ENCODE data around the gene SMIM17. TPM values are rescaled to one million over a fixed set of nuclear protein-coding genes. Genes with fewer than 3 reads are reported as not detected.

The SMIM17 gene
- total and polyA plus RNA-seq, 2 experiments from 2014 or later = 0.63 TPM; not detected in 1

DNA sequence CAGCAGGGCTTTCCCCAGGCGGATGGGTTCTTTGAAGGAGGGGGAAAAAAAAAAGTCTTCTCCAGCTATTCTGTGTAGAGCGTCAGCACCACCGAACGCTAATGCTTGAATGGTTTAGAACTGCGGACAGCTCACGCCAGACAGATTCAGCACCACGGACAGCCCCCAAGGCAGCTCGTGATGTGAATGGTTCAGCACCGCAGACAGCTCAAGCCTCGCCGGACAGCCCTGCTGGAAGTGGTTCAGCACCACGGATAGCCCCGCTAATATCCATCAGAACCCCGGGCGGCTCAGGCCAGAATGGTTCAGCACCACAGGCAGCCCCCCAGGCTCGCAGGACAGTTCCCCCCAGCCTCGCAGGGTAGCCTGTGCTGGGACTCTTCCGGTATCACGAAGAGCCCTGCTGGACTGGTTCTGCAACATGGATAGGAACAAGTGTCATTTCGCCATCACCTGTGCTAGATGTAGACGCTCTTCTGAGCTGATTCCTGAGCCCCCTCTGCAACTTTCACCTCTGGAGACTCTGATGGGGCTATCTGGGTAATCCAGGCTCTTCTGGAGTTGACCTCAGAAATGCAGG lies 4.9 kb upstream of the SMIM17 start:
- ATAC-seq (peak; percentile 93), DNase-seq (ENCODE audit: low spot score) (peak; percentile 91)
- Histone ChIP-seq H3K79me2 (replicated peaks; ENCODE audit: insufficient read depth) (no peaks in the 10 kb centered on the region), H3K9me2 (ENCODE audit: insufficient read depth) (no peaks in the 10 kb centered on the region), H3K36me3 (ENCODE audit: insufficient read depth) (no peaks in the 10 kb centered on the region; the same call in 1 of the 2 replicates), H3K4me1 (ENCODE audit: insufficient read depth) (no peaks in the 10 kb centered on the region), H3F3A (replicated peaks; ENCODE audit: low read depth) (no peaks in the 10 kb centered on the region), H3K4me3 (no peak overlapping the region), H4K20me1 (replicated peaks; ENCODE audit: insufficient read depth) (no peaks in the 10 kb centered on the region), H3K27ac (ENCODE audit: low read depth) (no peak overlapping the region), H3K27me3 (ENCODE audit: insufficient read depth) (no peaks in the 10 kb centered on the region), H3K4me2 (no peak overlapping the region), H2AFZ (no peak overlapping the region)
- H3K27ac Mint-ChIP-seq = no peak overlapping the region
- no peak for TF ChIP-seq ETS1 (IDR thresholded peaks at IDR 0.05)
- TF ChIP-seq, protein P1, sequence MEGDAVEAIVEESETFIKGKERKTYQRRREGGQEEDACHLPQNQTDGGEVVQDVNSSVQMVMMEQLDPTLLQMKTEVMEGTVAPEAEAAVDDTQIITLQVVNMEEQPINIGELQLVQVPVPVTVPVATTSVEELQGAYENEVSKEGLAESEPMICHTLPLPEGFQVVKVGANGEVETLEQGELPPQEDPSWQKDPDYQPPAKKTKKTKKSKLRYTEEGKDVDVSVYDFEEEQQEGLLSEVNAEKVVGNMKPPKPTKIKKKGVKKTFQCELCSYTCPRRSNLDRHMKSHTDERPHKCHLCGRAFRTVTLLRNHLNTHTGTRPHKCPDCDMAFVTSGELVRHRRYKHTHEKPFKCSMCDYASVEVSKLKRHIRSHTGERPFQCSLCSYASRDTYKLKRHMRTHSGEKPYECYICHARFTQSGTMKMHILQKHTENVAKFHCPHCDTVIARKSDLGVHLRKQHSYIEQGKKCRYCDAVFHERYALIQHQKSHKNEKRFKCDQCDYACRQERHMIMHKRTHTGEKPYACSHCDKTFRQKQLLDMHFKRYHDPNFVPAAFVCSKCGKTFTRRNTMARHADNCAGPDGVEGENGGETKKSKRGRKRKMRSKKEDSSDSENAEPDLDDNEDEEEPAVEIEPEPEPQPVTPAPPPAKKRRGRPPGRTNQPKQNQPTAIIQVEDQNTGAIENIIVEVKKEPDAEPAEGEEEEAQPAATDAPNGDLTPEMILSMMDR (conservative IDR thresholded peaks at IDR 0.05; ENCODE audit: low read depth in 2 of 2) = no peak
- TF ChIP-seq, protein P2, sequence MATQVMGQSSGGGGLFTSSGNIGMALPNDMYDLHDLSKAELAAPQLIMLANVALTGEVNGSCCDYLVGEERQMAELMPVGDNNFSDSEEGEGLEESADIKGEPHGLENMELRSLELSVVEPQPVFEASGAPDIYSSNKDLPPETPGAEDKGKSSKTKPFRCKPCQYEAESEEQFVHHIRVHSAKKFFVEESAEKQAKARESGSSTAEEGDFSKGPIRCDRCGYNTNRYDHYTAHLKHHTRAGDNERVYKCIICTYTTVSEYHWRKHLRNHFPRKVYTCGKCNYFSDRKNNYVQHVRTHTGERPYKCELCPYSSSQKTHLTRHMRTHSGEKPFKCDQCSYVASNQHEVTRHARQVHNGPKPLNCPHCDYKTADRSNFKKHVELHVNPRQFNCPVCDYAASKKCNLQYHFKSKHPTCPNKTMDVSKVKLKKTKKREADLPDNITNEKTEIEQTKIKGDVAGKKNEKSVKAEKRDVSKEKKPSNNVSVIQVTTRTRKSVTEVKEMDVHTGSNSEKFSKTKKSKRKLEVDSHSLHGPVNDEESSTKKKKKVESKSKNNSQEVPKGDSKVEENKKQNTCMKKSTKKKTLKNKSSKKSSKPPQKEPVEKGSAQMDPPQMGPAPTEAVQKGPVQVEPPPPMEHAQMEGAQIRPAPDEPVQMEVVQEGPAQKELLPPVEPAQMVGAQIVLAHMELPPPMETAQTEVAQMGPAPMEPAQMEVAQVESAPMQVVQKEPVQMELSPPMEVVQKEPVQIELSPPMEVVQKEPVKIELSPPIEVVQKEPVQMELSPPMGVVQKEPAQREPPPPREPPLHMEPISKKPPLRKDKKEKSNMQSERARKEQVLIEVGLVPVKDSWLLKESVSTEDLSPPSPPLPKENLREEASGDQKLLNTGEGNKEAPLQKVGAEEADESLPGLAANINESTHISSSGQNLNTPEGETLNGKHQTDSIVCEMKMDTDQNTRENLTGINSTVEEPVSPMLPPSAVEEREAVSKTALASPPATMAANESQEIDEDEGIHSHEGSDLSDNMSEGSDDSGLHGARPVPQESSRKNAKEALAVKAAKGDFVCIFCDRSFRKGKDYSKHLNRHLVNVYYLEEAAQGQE (IDR thresholded peaks at IDR 0.05; ENCODE audit: unreplicated experiment) = peak; percentile 97
- TF ChIP-seq STAT1 (IDR thresholded peaks at IDR 0.05; ENCODE audit: unreplicated experiment) = no peak
- TF ChIP-seq EZH2phosphoT487 (IDR thresholded peaks at IDR 0.05; ENCODE audit: unreplicated experiment) = no peak
- TF ChIP-seq CREB1 (CRISPR knock-in tag; IDR thresholded peaks at IDR 0.05; ENCODE audit: low read depth) = 0 out of 2 replicates have a peak, but pooled peaks have one; percentile 33
- TF ChIP-seq JUNB (IDR thresholded peaks at IDR 0.05; ENCODE audit: unreplicated experiment) = no peak
- TF ChIP-seq POLR2AphosphoS5 (IDR thresholded peaks at IDR 0.05; ENCODE audit: low read depth) = no peak
- TF ChIP-seq ZNF331 (CRISPR knock-in tag; IDR thresholded peaks at IDR 0.05; ENCODE audit: low read depth) = 0 out of 2 replicates have a peak, but pooled peaks have one; percentile 35
- no peak for TF ChIP-seq EZH2 (IDR thresholded peaks at IDR 0.05; ENCODE audit: low read depth, unreplicated experiment)
- peak; percentile 90; the same call in 1 of the 2 replicates for TF ChIP-seq ZNF114 (CRISPR knock-in tag; IDR thresholded peaks at IDR 0.05)
- no peak for TF ChIP-seq NANOG (IDR thresholded peaks at IDR 0.05; ENCODE audit: borderline replicate concordance)
- no peak for TF ChIP-seq ZNF462 (CRISPR knock-in tag; IDR thresholded peaks at IDR 0.05)
- H3K27me3 Mint-ChIP-seq (ENCODE audit: insufficient read depth, low read depth, poor library complexity) = peaks cover 9% of the 10 kb centered on the region
- no peak overlapping the region for H3K4me3 Mint-ChIP-seq
- peaks cover 88% of the 10 kb centered on the region for H3K9me3 Mint-ChIP-seq
- no peaks in the 10 kb centered on the region for H3K4me1 Mint-ChIP-seq
- peaks cover 21% of the 10 kb centered on the region for H3K36me3 Mint-ChIP-seq (ENCODE audit: low read depth)

Data from GM23338 (cell line).